NCI-H1436 treated with DMSO at 0.1 percent for 48 hours (cell line): ENCODE results near the gene PLXNB1.
"Not testable (repeated sequence)": the region's sequence is repeated elsewhere in the genome, so short reads cannot be mapped to it uniquely, and the experiment has no call there.

Experiments used
- DNase-seq: peaks from one replicate; lab custom pipeline; 2025; lab: John Stamatoyannopoulos, UW

The PLXNB1 gene

DNA sequence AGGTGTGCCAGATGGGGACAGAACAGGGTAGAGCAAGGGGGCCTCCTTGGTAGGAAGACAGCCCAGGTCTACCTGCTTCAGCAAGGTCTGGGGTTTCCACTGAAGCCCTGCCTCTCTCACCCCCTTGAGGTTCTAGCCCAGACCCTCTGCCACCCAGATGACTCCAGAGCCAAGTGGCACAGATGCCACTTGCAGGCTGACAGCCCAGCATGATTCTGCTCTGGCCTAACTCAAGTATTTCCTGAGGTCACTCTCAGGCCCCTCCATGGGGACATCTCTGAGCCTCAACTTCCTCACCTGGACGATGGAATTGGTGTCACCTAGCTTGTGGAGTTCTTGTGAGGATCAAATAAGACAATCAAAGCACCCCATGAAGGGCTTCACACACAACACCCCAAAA is 23.9 kb downstream of the PLXNB1 start:
- no peak for DNase-seq

DNA sequence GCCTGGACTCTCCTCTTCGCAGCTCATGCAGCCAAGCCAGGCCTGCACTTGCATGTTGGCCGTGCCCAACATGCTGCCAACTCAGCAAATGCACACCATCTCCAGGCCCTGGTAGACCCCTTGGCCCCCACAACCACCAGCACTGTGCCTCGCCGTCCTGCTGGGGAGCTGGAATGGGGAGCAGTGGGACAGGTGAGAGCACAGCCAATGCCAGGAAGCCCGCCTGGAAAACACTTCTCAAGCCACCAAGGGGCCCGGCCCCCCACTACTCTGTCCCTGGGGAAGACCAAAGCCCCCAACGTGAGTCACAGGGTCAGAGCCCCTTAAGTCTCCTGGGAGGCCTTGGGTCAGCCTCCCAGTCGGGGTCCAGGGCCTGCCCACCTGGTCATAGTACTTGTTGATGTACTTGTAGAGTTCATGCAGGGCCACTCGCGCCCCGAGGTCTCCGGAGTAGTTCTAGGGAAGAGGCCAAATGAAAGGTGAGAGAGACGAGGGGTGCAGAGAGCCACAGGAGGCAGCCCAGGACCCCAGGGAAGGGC is 24.5 kb downstream of the PLXNB1 start:
- no peak for DNase-seq

DNA sequence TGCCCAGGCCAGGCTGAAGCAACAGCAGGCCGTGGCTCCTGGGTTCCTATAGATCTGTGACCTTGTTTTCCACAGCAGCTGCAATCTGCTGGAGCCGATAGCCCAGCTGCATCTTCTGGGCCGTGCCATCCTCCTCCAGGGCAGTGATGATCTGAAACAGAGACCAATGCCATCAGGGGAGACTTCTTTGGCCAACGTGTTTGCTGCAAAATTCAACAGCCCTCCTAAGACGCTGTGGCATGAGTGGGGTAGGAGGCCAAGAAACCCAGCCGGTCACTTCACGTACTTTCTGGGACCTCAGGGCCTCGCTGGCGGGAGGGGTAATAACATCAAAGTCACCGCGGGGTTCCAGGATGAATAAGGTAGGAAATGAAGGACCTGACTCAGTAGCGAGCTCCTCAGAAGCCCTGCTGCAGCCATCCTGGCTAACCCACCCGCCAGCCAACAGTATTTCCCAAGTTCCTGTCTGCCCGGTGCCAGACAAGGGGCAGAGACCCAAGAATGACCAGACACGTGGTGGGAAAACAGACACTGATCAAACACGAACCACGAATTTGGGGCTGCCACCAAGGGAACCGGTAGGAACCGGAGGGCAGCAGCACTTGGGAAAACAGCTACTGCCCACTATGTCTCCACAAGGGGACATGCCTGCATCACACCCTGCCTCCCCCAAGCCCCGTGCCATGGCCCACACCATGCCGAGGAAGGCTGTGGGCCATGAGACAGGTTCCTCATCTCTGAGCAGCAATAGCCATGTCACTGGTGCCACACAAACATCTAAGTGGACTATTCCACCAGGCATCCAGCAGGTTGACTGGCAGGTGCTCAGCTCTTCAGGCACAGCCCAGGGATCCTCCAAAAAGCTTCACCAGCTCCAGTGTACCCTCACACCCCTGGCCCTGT is 25.2 kb downstream of the PLXNB1 start:
- no peak for DNase-seq

DNA sequence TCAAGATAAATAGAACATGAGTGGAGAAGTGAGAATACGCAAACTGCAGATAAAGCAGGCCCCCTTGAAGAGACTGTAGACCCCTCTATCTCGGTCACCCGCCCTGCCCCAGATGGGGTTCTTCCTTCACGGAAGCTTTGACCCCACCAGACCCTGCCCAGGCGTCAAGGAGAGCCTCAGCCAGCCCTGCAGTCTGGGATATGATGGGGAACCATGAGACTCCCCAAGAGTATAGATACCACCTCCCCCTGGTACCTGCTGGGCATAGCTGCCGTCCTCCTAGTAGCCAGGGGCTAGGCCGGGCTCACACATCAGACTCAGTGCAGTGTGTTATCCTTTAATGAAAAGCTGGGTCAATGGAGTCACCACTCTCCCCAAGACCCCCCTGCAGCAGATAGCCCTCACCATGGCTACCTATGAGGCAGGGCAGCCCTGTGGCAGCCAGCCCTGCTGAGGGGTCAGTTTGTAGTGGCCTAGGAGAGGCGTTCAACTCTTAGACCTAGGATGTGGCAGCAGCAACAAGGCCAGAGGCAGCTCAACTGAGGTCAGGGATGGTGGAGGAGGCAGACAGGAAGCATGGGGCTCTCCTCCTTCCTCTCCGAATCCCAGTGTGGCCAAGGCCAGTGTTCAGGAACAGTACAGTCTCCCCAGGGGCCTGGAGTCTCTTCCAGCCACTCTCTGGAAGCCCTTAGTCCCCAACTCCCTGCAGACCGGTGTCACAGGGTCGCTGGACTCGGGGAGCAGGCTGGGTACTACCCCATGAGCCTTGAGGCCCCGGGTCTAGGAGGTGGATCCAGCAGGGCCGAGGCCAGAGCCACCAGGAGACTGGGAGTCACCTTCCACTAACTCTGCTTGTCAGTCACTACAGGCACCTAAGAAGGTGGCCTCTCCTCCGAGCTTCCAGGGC is 26.1 kb downstream of the PLXNB1 start:
- DNase-seq = no peak

DNA sequence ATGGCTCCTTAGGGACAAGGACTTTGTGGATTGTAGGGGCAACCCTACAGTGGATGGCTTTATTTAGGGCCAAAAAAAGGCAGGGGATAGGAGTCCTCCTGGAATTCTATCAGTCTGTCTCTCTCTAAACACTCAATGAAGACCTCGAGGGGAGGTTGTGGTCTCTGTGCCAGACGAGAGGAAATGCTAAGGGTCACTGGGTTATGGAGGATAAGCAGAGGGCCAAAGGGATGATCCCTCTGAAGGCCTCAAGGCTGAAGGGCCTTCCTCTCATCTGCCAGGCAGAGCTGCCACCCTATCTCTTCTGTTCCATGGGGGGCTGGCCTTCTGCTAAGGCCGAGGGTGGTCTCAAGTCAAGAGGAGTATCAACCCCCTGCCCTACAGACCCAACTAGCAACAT is 27.0 kb downstream of the PLXNB1 start:
- DNase-seq = no peak

DNA sequence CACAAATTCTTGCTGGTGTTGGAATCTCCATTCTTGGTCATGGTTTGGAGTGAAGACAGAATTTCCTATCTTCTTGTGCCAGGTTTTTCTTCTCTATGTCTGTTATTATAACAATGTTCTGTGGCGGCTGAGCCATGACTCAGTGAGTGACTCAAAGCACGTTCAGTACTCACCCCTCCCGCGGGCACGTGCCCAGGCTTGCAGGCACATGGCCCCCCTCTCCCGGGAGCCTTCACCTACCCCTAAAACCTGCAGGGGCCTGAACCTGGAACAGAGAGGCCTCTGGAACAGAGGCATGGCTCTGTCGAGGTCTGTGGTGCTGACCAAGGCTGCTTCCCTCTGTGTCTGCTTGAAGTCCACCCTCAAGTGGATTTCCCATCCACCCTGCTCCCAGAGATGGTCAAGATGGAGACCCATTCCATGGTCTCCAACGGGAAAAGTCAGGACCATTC is 27.6 kb downstream of the PLXNB1 start:
- no peak for DNase-seq

DNA sequence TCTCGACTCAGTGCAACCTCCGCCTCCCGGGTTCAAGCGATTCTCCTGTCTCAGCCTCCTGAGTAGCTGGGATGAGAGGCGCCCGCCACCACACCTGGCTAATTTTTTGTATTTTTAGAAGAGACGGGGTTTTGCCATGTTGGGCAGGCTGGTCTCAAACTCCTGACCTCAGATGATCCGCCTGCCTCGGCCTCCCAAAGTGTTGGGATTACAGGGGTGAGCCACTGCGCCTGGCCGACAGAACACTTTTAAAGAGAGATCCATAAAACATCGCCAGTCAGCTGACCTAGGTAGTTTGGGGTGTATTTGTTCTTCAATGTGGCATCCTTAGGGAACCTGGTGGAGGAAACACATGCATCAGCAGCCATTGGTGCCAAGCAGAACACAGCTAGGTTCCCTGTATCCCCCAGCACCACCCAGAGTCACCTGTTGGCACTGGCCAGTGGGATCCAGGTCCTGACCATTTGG is 28.4 kb downstream of the PLXNB1 start:
- DNase-seq = not testable (repeated sequence)

DNA sequence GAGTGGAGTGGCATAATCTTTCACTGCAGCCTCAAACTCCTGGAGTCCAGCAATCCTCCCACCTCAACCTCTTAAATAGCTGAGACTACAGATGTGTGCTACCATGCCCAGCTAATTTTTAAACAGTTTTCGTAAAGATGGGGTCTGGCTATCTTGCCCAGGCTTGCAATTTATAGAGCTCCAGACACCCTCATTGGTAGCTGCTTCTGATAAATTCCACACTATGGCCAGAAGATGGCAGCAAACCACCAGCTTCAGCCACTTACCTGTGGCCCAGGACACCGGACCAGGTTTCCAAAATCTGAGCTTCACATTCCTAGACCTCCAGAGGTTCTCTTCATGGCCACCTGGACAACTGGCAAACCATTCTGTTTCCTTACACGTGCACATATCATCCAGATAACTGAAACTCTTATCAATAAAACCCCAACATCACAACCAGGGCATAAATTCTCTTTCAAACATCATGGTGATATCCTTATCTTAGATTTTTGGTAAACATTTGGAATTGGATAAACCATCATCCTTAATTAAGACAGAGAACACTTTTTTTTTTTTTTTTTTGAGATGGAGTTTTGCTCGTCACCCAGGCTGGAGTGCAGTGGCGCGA is 29.0 kb downstream of the PLXNB1 start:
- DNase-seq = peak; percentile 2

DNA sequence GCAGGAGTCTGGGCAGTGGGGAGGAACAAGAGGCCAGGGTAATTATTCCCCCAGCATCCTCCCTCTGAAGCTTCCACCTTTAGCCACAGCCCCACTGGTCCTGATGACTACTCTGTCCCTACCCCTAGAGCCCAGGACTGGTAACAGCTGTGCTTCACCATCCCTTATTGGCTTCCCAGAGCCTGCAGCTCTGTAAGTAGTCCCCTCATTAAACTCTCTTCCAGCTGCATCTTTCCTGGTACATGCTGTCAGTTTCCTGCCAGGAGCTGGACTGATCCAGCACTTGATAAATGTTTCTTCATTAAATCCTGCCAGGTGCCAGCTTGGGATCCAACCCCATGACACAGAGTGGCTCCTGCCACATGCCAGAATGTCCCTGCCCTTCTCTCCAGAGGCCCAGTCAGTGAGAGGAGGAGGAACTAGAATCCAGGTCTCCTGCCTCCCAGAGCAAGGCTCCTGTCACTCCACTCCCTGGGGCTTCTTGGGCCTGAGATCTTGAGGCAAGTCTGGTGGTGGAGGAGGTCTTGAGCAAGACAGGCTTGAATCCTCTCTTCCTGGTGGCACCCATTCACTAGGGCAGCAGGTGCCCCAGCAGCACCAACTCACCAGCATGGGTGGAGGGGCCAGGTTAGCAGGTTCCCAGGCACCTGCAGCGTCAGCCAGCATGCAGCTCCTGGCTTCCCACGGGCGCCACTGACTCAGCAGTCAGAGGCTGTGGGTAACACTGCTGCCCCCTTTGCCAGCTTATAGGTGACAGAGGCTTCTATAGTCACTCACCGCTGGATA is 30.3 kb downstream of the PLXNB1 start:
- no peak for DNase-seq

DNA sequence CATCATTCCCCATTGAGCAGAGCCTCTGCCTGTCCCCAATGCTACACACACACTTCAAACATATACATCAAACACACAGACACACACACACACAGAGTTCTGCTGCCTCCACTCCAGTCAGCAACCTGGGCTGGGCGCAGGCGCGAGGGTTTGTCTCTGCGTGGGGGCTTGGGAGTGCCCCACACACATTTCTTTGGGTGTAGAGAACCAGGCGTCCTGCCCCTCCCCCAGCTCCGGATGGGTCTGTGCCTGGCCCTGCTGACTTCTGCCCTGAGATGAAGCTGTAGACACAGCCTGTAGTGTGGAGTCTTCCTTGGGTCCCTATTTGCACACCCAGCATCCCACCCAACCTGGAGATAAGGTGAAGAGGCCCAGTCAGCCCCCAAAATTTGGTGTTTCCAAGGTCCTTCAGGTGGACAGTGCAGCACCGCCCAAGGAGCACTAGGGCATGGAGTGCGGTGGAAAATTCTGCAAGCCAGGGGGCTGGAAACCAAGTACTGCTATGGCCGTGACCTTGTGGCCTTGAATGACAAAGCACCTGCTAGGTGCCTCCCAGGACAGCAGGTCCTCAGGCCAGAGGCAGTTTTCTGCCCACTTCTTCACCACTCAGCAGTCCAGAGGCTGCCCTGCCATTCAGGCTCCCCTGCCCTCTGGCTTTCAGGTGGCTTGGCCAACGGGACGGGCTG is 31.0 kb downstream of the PLXNB1 start:
- no peak for DNase-seq

DNA sequence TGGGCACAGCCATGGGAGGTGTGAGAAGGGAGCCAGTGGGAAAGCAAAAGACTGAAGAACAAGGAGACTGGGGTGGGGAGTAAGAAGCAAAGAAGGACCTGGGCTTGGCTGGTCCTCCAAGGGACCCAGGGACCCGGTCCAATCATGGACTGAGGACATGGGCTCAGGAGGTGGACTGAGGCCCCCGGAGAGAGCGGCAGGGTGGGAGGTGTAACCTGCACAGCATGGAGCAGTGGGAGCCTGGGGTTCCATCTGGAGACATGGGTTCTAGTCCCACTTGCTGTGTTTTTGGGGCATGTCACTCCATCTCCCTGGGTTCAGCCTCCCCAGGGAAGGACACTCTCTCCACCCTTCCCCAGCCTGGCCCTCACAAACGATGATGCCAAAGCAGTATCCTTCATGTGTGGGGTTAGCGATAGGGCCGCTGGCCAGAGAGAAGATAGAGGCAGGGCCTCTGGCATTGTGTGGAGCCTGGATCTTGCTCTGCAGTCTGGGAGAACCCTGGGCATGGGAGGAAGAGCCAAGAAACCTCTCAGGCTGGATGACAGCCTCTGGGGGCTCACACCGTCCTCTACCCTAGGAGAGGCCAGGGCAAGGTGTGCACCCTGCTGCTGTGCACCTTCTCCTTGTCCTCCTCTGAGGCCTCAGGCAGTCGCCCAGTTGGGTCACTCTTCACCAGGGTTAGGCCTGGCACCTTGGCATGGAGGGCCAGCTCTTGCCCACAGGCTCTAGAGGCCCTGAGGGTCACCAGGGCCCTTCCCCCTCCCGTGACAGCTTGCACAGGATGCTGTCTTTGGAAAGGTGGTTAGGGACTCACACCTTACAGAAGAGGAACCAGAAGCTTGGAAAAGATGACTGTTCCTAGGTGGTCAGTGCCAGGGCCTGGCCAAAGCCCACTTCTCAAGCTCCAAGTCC is 31.9 kb downstream of the PLXNB1 start:
- DNase-seq = no peak

DNA sequence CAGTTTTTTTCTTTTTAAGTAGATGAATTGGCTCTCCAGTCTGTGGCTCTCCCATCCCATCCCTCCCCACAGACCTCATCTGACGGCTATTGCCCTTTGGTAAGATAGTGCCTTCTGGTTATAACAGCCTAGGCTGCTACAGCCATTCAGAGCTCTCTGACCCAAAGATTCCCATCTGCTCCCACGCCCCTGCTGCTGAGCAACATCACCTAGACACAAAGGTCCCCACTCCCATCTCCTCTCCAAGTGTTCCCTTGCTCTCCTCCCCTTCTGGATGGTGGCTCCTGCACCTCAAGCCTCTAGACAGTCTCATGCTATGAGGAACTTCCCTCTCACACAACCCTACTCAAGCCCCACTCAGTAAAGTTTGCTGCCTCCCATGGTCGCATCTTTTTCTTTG is 34.2 kb downstream of the PLXNB1 start:
- no peak for DNase-seq

DNA sequence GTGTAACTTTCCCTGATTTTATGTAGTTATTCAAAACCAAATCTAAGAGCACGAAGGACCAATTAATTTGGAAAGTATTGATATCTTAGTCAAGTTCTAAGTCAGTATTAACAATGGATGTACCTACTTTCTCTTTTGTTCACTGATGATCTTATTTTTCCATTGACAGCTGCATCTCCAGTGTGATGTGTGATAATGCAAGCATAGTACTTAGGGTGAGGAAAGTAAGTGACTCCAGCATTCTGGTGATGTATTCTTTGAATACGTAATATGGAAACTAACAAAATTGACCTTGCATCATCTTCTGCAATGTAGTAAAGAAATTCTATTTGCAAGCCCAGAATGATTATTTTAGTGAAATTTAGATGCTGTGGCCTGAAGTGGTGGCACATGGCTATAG is 35.5 kb downstream of the PLXNB1 start:
- DNase-seq = no peak

DNA sequence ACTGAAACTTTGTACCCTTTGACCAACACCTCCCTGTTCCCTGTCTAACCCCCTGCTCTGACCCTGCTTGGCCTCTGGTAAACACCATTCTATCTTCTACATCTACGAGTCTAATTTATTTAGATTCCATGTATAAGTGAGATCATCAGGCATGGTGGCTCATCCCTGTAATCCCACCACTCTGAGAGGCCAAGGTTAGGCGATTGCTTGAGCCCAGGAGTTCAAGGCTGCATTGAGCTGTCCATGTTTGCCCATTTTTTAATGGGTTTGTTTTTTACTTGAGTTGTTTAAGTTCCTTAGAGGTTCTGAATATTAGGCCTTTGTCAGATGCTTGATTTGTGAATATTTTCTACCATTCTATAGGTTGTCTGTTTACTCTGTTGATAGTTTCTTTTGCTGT is 40.9 kb downstream of the PLXNB1 start:
- no peak for DNase-seq

DNA sequence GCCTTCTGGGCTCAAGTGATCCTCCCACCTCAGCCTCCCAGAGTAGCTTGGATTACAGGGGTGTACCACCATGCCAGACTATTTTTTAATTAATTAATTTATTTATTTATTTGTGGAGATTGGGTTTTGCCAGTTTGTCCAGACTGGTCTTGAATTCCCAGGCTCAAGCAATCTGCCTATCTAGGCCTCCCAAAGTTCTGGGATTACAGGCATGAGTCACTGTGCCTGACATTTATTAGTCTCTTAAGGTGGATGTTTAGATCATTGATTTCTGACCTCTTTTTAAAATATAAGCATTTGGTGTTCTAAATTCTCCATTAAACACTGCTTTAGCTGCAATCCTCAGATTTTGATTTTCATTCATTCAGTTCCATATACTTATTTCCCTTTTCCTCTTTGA is 42.3 kb downstream of the PLXNB1 start:
- no peak for DNase-seq

DNA sequence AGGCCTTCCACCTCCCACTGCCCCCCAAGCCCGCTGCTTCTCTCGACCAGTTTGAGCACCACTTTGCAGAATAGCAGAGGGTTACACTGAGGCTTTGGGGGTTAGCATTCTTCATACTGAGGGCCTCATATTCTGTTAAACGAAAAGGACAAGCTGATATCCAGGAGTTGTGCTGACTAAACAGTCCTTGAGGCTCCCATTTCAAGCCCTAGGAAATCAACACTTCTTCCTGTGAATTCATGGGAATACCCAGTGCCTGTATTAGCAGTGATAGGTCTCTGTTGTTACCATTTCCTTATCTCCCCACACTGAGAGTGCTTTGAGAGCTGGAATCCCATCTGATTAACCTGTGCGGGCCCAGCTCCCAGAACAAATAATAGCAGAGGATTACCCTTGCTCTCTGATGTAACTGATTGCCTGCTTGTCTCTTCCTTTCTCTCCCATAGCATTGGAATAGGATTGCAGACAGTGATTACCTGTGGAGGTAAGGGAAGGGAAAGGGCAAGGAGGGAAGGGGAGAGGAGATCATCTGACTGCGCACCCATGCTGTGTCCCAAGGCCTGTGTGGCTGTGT is 56.9 kb downstream of the PLXNB1 start:
- DNase-seq = no peak

DNA sequence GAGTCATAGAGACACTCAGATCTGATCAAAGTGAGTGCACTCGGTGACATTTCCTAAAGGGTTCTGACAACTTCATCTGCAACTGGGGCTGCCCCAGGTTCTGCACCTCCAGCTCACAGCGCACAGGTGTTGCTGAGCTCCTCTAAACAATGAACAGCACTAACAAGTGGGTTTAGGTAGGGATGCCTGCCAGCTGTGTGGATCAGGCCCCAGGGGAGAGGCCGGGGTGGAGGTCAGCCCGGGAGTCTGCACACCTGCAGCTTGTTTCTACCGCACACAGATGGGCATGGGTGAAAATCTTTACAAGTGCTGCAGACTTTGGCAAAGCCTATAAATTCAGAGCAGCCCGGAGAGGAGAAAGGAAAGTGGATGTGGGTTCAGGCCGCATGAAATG is 57.5 kb downstream of the PLXNB1 start:
- no peak for DNase-seq

DNA sequence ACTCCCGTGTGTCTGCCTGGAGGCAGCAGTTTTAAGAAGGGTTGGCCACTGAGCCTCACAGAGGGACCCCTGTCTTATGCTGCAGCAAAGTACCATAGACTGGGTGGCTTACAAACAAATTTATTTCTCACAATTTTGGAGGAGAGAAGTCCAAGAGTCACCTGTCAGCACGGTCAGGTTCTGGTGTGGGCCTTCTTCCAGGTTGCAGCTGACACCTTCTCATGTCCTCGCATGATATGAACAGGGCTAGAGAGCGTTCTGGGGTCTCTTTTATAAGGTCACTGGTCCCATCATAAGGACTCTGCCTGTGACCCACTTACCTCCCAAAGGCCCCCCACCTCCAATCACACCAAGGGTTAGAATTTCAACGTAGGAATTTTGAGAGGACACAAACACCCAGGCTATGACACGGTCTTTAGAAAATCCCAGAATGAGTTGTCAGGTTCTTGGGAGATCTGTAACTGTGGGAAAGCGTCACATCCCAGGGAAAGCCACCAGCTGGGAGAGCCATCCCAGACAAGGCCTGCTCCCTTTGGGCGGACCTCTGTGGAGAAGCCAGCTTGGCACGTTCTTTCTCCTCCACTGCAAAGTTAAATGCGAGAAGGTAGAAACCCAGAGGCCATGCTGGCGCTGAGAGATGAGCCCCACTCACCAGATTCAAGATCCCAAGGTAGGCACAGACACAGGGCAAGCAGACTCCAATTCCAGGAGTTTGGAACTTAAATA is 58.1 kb downstream of the PLXNB1 start, which contains the start of gene FBXW12:
Gene FBXW12, plus strand, starts transcription at position 569 of the 726 bp plus-strand sequence. CDS start 549 bp downstream, outside the sequence.
- no peak for DNase-seq
